ENCODE data around the gene KITLG. TPM values are rescaled to one million over a fixed set of nuclear protein-coding genes. Genes with fewer than 3 reads are reported as not detected.
"Not testable (repeated sequence)": the region's sequence is repeated elsewhere in the genome, so short reads cannot be mapped to it uniquely, and the experiment has no call there.

Gene KITLG
- total RNA-seq, 2 donors from 2014 or later = 0.50 TPM; not detected in 1

DNA sequence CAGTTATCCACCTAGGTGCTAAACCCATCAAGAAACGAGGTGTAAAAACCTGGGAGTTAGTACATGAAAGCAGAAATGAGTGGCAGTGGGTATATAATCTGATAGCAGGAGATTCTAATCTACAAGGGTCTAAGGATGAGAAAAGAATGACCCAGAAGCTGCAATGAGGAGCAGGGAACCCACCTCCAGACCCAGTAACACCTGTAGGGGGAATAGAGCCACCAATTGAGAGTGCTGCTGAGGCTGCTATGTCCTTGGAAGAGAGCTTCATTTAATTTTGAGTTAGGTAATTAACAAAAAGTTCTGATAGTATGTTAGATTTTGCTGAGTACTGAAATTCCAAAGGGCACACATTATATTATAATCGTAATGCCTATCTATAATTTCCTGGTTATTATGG lies 89.8 kb downstream of the KITLG start:
- H3K4me3 Mint-ChIP-seq = no peak overlapping the region
- H3K36me3 Mint-ChIP-seq (ENCODE audit: low read depth) = no peaks in the 10 kb centered on the region
- H3K9me3 ChIP-seq (ENCODE audit: control insufficient read depth, low read length, poor library complexity, severe bottlenecking) = no peaks in the 10 kb centered on the region
- H3K27ac Mint-ChIP-seq = no peak overlapping the region
- H3K4me1 Mint-ChIP-seq = no peaks in the 10 kb centered on the region
- H3K27me3 Mint-ChIP-seq = no peaks in the 10 kb centered on the region
- no peak for DNase-seq
- ATAC-seq = no peak

DNA sequence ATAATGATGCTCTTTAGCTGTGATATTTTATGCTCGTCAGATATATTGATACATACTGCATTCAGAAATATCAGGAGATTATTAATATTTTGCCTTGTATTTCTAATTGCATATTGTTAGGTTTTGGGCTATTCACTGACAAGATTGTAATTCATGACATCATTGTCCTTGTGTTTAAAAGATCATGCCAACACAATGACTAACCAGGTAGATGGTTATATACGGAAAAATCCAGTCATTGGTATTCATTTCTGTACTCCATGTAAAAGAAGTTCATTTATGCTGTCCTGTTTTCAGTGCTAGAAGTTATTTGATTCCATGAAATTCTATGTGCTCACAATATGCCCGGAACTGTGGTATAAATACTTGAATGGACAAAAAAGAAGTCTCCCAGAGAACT lies 107.5 kb downstream of the KITLG start:
- no peak overlapping the region for H3K4me3 Mint-ChIP-seq
- H3K27ac Mint-ChIP-seq = no peak overlapping the region
- DNase-seq (no peak), ATAC-seq (no peak)
- H3K4me1 Mint-ChIP-seq = no peaks in the 10 kb centered on the region
- no peaks in the 10 kb centered on the region for H3K9me3 ChIP-seq (ENCODE audit: control insufficient read depth, low read length, poor library complexity, severe bottlenecking)
- peaks cover 2% of the 10 kb centered on the region for H3K36me3 Mint-ChIP-seq (ENCODE audit: low read depth)
- H3K27me3 Mint-ChIP-seq = no peaks in the 10 kb centered on the region

GRCh38 chr12:88472248-88472647 lies 108.0 kb downstream of the KITLG start:
- Mint-ChIP-seq H3K27me3 (no peaks in the 10 kb centered on the region), H3K4me1 (no peaks in the 10 kb centered on the region), H3K36me3 (ENCODE audit: low read depth) (no peaks in the 10 kb centered on the region), H3K27ac (no peak overlapping the region), H3K4me3 (no peak overlapping the region)
- ATAC-seq (no peak), DNase-seq (no peak)
- no peaks in the 10 kb centered on the region for H3K9me3 ChIP-seq (ENCODE audit: control insufficient read depth, low read length, poor library complexity, severe bottlenecking)

DNA sequence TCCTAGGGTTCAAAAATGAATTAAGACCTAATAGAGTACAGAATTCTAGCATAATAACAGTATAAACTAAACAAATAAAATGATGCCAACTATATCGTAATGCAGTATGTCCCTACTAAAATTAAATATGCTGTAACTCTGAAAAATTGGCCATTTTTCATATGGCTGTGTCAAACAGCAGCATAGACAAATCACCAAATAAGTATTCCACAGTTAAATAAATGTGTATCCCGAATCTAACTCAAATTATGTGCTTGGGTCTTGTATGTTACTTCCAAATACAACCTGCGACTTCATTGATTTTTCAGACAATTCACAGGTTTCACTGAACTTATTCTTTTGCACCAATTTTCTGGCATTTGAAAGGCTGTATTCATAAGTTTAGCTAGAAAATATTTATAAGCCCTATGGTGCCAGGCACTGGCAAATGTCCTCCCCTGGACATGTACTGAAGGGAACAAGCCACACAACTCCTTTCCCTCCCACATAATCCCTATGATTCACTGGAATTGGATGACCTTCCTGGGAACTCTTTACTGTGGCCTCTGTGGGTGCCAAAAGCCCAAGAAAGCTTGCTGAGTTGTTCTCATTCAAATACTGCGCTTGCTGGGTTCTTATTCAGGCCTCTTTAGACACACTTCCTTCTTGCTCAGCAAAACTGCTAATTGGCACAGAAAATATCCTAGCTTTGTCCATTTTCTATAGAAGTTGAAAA lies 108.8 kb downstream of the KITLG start:
- Mint-ChIP-seq H3K27me3 (no peaks in the 10 kb centered on the region), H3K4me1 (no peaks in the 10 kb centered on the region), H3K4me3 (no peak overlapping the region), H3K36me3 (ENCODE audit: low read depth) (no peaks in the 10 kb centered on the region), H3K27ac (no peak overlapping the region)
- H3K9me3 ChIP-seq (ENCODE audit: control insufficient read depth, low read length, poor library complexity, severe bottlenecking) = no peaks in the 10 kb centered on the region
- ATAC-seq = no peak
- no peak for DNase-seq

GRCh38 chr12:88469154-88469553 lies 111.1 kb downstream of the KITLG start:
- ATAC-seq (no peak), DNase-seq (no peak)
- no peaks in the 10 kb centered on the region for H3K9me3 ChIP-seq (ENCODE audit: control insufficient read depth, low read length, poor library complexity, severe bottlenecking)
- Mint-ChIP-seq H3K27ac (no peak overlapping the region), H3K4me3 (no peak overlapping the region), H3K36me3 (ENCODE audit: low read depth) (no peaks in the 10 kb centered on the region), H3K27me3 (no peaks in the 10 kb centered on the region), H3K4me1 (no peaks in the 10 kb centered on the region)

- no peak overlapping the region for H3K4me3 Mint-ChIP-seq
- no peaks in the 10 kb centered on the region for H3K4me1 Mint-ChIP-seq
- no peaks in the 10 kb centered on the region for H3K36me3 Mint-ChIP-seq (ENCODE audit: low read depth)
- no peaks in the 10 kb centered on the region for H3K9me3 ChIP-seq (ENCODE audit: control insufficient read depth, low read length, poor library complexity, severe bottlenecking)
- no peaks in the 10 kb centered on the region for H3K27me3 Mint-ChIP-seq
- no peak overlapping the region for H3K27ac Mint-ChIP-seq
- ATAC-seq (no peak), DNase-seq (no peak)
Observed at GRCh38 chr12:88468581-88468980, 111.7 kb downstream of the KITLG start.

DNA sequence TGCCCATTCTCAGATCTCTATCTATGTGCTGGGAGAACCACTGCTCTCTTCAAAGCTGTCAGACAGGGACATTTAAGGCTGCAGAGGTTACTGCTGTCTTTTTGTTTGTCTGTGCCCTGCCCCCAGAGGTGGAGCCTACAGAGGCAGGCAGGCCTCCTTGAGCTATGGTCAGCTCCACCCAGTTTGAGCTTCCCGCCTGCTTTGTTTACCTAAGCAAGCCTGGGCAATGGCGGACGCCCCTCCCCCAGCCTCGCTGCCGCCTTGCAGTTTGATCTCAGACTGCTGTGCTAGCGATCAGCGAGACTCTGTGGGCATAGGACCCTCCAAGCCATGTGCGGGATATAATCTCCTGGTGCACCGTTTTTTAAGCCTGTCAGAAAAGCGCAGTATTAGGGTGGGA lies 113.6 kb downstream of the KITLG start:
- H3K36me3 Mint-ChIP-seq (ENCODE audit: low read depth); H3K9me3 ChIP-seq (ENCODE audit: control insufficient read depth, low read length, poor library complexity, severe bottlenecking); ATAC-seq; H3K27ac Mint-ChIP-seq; H3K27me3 Mint-ChIP-seq; DNase-seq; H3K4me1 Mint-ChIP-seq; H3K4me3 Mint-ChIP-seq: not testable (repeated sequence)

- H3K4me1 Mint-ChIP-seq = no peaks in the 10 kb centered on the region
- H3K27me3 Mint-ChIP-seq = no peaks in the 10 kb centered on the region
- no peak overlapping the region for H3K4me3 Mint-ChIP-seq
- H3K9me3 ChIP-seq (ENCODE audit: control insufficient read depth, low read length, poor library complexity, severe bottlenecking) = no peaks in the 10 kb centered on the region
- no peak overlapping the region for H3K27ac Mint-ChIP-seq
- DNase-seq (no peak), ATAC-seq (no peak)
- H3K36me3 Mint-ChIP-seq (ENCODE audit: low read depth) = no peaks in the 10 kb centered on the region
Observed at GRCh38 chr12:88458327-88458726, 121.9 kb downstream of the KITLG start.

- H3K4me3 Mint-ChIP-seq = no peak overlapping the region
- peaks cover 2% of the 10 kb centered on the region for H3K4me1 Mint-ChIP-seq
- ATAC-seq = no peak
- no peaks in the 10 kb centered on the region for H3K27me3 Mint-ChIP-seq
- H3K27ac Mint-ChIP-seq = no peak overlapping the region
- DNase-seq = no peak
- H3K36me3 Mint-ChIP-seq (ENCODE audit: low read depth) = no peaks in the 10 kb centered on the region
- H3K9me3 ChIP-seq (ENCODE audit: control insufficient read depth, low read length, poor library complexity, severe bottlenecking) = no peaks in the 10 kb centered on the region
Observed at GRCh38 chr12:88453323-88453722, 126.9 kb downstream of the KITLG start.

DNA sequence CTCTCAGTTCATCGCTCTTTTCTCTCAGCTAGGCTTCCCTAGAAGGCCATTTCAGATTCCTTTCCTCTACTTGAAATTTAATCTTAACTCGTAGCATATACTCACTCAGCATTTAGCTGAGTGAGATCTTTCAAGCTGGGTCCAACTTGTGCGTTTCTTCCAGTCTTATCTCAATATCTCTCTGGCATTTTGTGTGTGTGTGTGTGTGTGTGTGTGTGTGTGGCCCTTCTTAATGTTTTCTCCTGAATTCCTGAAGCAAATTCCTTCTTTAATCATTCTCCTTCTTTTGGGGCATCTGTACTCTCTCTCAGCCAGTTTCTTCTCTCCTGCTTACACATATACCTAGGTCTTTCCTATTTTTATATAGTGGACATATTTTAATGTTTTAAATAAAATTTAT lies 129.1 kb downstream of the KITLG start:
- Mint-ChIP-seq H3K4me3 (no peak overlapping the region), H3K36me3 (ENCODE audit: low read depth) (no peaks in the 10 kb centered on the region), H3K27me3 (no peaks in the 10 kb centered on the region), H3K27ac (no peak overlapping the region), H3K4me1 (peaks cover 2% of the 10 kb centered on the region)
- ATAC-seq = no peak
- H3K9me3 ChIP-seq (ENCODE audit: control insufficient read depth, low read length, poor library complexity, severe bottlenecking) = no peaks in the 10 kb centered on the region
- DNase-seq = no peak

GRCh38 chr12:88450136-88450535 lies 130.1 kb downstream of the KITLG start:
- Mint-ChIP-seq H3K27me3 (no peaks in the 10 kb centered on the region), H3K4me1 (peaks cover 2% of the 10 kb centered on the region), H3K36me3 (ENCODE audit: low read depth) (no peaks in the 10 kb centered on the region), H3K4me3 (no peak overlapping the region), H3K27ac (no peak overlapping the region)
- DNase-seq (no peak), ATAC-seq (no peak)
- no peaks in the 10 kb centered on the region for H3K9me3 ChIP-seq (ENCODE audit: control insufficient read depth, low read length, poor library complexity, severe bottlenecking)

DNA sequence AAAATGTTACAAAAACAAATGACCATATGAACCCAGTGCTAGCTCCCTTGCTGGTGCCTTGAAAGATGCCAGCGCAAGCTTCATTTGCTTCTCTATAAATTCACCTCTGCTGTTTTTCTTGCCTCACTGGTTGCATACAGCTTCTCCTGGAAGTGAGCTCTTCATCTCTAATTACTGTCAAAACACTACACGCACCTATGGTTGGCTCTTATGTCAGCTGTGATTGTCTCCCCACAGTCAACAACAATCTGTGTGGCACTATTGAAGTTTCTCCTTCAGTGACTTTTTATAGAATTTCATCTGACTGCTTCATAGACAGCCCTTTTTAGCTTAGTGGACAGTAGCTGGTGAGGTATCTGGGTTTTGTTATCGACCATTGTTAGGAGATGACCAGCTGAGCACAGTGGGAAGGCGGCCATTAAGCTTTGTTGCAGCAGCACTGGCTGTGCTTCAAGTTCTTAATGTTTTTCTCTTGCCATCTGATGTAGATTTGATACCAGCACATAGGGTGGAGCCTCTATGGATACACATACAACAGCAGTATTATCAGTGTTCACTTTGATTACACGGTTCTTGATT lies 131.8 kb downstream of the KITLG start:
- Mint-ChIP-seq H3K4me3 (no peak overlapping the region), H3K4me1 (peaks cover 2% of the 10 kb centered on the region), H3K27ac (no peak overlapping the region), H3K36me3 (ENCODE audit: low read depth) (no peaks in the 10 kb centered on the region), H3K27me3 (no peaks in the 10 kb centered on the region)
- H3K9me3 ChIP-seq (ENCODE audit: control insufficient read depth, low read length, poor library complexity, severe bottlenecking) = no peaks in the 10 kb centered on the region
- no peak for DNase-seq
- ATAC-seq = no peak

DNA sequence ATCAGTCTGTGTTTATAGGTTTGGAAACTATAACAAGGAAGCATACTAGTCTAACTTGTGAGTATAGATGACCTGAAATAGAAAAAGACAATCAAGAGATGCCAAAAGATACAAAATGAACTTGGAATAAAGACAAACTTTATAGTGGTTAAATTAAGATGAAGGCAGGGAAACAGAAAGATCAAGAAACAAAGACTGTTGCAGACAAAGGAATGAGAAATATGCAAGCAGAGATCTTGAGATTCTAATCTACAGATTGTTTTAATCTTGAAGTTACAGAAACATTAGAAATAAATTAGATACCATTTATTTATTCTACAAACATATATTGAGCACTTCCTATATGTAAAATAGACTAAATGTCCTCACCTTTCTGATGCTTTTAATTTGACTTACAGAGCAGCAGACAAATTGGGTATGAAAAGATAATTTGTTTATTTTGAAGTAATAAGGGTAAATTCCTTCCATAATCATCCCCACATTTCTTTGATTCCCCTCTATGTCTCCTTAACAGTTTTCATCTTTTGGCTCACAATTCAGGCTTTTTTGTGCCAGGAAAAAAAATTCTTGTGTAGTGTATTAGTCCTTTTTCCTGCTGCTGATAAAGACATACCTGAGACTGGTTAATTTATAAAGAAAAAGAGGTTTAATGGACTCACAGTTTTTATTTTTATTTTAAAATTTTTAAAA lies 134.4 kb downstream of the KITLG start:
- no peak overlapping the region for H3K4me3 Mint-ChIP-seq
- no peaks in the 10 kb centered on the region for H3K4me1 Mint-ChIP-seq
- no peaks in the 10 kb centered on the region for H3K27me3 Mint-ChIP-seq
- no peak for ATAC-seq
- no peak overlapping the region for H3K27ac Mint-ChIP-seq
- no peaks in the 10 kb centered on the region for H3K9me3 ChIP-seq (ENCODE audit: control insufficient read depth, low read length, poor library complexity, severe bottlenecking)
- DNase-seq = no peak
- no peaks in the 10 kb centered on the region for H3K36me3 Mint-ChIP-seq (ENCODE audit: low read depth)

DNA sequence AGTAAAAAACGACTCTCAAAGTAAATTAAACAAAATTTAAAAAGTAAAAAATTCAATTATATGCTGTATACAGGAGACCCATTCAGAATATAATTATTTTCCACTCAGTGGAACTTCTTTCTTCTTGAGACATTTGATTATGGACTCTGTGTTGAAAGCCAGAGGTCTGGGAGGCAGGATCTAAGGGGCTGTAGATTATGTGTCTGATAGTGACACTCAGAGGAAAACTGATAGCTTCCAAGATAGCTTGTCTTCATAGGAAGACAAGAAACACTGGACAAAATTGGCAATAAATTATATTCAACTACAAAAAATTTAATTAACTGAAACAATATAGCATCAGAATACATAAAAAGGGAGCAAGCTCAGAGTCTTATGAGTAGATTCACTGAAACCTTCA lies 135.8 kb downstream of the KITLG start:
- ATAC-seq (no peak), DNase-seq (no peak)

More for the DNA sequence above, 135.8 kb downstream of the KITLG start:
- H3K9me3 ChIP-seq (ENCODE audit: control insufficient read depth, low read length, poor library complexity, severe bottlenecking) = no peaks in the 10 kb centered on the region
- no peaks in the 10 kb centered on the region for H3K36me3 Mint-ChIP-seq (ENCODE audit: low read depth)
- H3K4me3 Mint-ChIP-seq = no peak overlapping the region
- H3K27me3 Mint-ChIP-seq = no peaks in the 10 kb centered on the region
- no peaks in the 10 kb centered on the region for H3K4me1 Mint-ChIP-seq
- H3K27ac Mint-ChIP-seq = no peak overlapping the region
